Endometrial microvascular endothelial cells (primary cell): ENCODE data around the gene ATAT1. TPM values are rescaled to one million over a fixed set of nuclear protein-coding genes. Genes with fewer than 3 reads are reported as not detected.

Experiments
- in situ Hi-C: cut with HindIII; loops from 2 replicates; pipeline ENCODE4 v1.10.0; 2017; ENCODE audit warnings: low sequenced_read_pairs, low pct_unique_long_range_greater_than_20kb; ENCODE audit errors: inconsistent ontology term
- total RNA-seq: library from RNA; depleted of rRNA; stranded (reverse); fragments of >200 nt; gene quantifications from one replicate; pipeline ENCODE4 v1.2.3, GENCODE V29; 2015; ENCODE audit errors: inconsistent ontology term

Gene ATAT1
- 4.1 TPM for total RNA-seq

GRCh38 chr6:30626484-30627366 lies at the start of gene ATAT1:
TSS of gene ATAT1 (plus strand) at chr6:30626874.
- in situ Hi-C loops, result no loop called here

GRCh38 chr6:30578051-30578450 lies 48.6 kb upstream of the ATAT1 start:
- in situ Hi-C loops, result no loop called here

GRCh38 chr6:30583921-30584320 lies 42.8 kb upstream of the ATAT1 start:
- in situ Hi-C loops, result no loop called here

- in situ Hi-C loops, result loop anchor here (10.0 kb wide), 1 partner anchor 155 kb away; the partner anchor contains the start of genes FLOT1 and IER3
Observed at GRCh38 chr6:30589754-30590358, 36.8 kb upstream of the ATAT1 start.

- in situ Hi-C loops, result loop anchor here (10.0 kb wide), 1 partner anchor 154 kb away; the partner anchor contains the start of genes FLOT1 and IER3
Observed at GRCh38 chr6:30590509-30590908, 36.2 kb upstream of the ATAT1 start.

- in situ Hi-C loops, result loop anchor here (10.0 kb wide), 1 partner anchor 154 kb away; the partner anchor contains the start of genes FLOT1 and IER3
Observed at GRCh38 chr6:30591008-30591407, 35.7 kb upstream of the ATAT1 start.

- in situ Hi-C loops, result loop anchor here (10.0 kb wide), 1 partner anchor 153 kb away; the partner anchor contains the start of genes FLOT1 and IER3
Observed at GRCh38 chr6:30592287-30592686, 34.4 kb upstream of the ATAT1 start.

GRCh38 chr6:30597315-30598144 lies 29.1 kb upstream of the ATAT1 start:
- in situ Hi-C loops, result loop anchor here (10.0 kb wide), 1 partner anchor 147 kb away; the partner anchor contains the start of genes FLOT1 and IER3

- in situ Hi-C loops, result loop anchor here (10.0 kb wide), 1 partner anchor 146 kb away; the partner anchor contains the start of genes FLOT1 and IER3
Observed at GRCh38 chr6:30598912-30599624, 27.6 kb upstream of the ATAT1 start.

GRCh38 chr6:30599625-30600324 lies 26.9 kb upstream of the ATAT1 start:
- in situ Hi-C loops, result loop anchor here (10.0 kb wide), 1 partner anchor 145 kb away; the partner anchor contains the start of genes FLOT1 and IER3

- in situ Hi-C loops, result no loop called here
Observed at GRCh38 chr6:30600451-30600961, 26.2 kb upstream of the ATAT1 start.

- in situ Hi-C loops, result no loop called here
Observed at GRCh38 chr6:30601436-30601814, 25.2 kb upstream of the ATAT1 start.

GRCh38 chr6:30601815-30602641 lies 24.6 kb upstream of the ATAT1 start:
- in situ Hi-C loops, result no loop called here

- in situ Hi-C loops, result no loop called here
Observed at GRCh38 chr6:30603961-30604360, 22.7 kb upstream of the ATAT1 start.

- in situ Hi-C loops, result no loop called here
Observed at GRCh38 chr6:30610065-30610464, 16.6 kb upstream of the ATAT1 start.

- in situ Hi-C loops, result no loop called here
Observed at GRCh38 chr6:30611150-30611855, 15.4 kb upstream of the ATAT1 start.
